Subcutaneous preadipocyte (primary cell): ENCODE results near the gene TPK1. TPM values are rescaled to one million over a fixed set of nuclear protein-coding genes. Genes with fewer than 3 reads are reported as not detected.

Experiments
- small RNA-seq: library from RNA; depleted of rRNA; stranded (forward); fragments of <200 nt; gene quantifications from one replicate; pipeline ENCODE3, GENCODE V24; 2012
- total RNA-seq: library from RNA; depleted of rRNA; stranded (reverse); fragments of >200 nt; gene quantifications from 2 replicates; pipeline ENCODE4 v1.2.3, GENCODE V29; 2012

Gene TPK1
- total RNA-seq, result 5.9 and 6.1 TPM in 2 replicates

GRCh38 chr7:144835652-144836544 lies at the start of gene TPK1:
TPK1 (minus strand) TSS chr7:144836053; CDS start chr7:144835602, 451 bp downstream.

DNA sequence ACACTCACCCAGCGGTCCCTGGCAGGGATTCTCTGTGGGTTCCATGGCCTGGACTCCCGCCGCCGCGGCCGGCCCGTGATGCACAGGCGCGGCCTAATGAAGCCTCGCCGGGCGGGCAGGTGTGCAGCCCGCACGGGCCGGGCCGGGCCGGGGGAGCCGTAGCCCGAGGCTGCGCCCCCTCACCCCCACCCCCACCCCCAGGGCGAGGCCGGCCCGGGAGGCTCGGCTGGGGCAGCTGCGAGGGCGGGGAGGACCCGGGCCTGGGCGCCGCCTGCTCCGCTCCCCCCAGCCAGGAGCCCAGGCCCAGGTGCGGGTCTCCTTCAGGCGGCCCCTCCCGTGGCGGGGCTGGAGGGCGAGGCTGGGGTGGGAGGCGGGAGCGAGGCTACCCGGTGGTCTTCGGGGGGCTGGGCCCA lies 432.2 kb downstream of the TPK1 start, which contains the start of gene NOBOX:
Gene NOBOX (minus strand): TSS at position 45 of the 413 bp plus-strand sequence.

Small RNA genes within 50 kb of the gene (small RNA-seq; reads per million reads assigned to genes)
- gene RNU6ATAC40P, result 0.30 reads per million, percentile 8 among the genes with 10 or more reads in this experiment
